HG02943 (cell line): ENCODE results near the gene MIGA2.

ENCODE experiments used
- ATAC-seq: cut with Tn5 transposase; IDR thresholded peaks from one replicate; pipeline ENCODE4 v1.9.1; 2021; ENCODE audit warnings: mild to moderate bottlenecking, low read depth, moderate library complexity; ENCODE audit not compliant: unreplicated experiment

Gene MIGA2

DNA sequence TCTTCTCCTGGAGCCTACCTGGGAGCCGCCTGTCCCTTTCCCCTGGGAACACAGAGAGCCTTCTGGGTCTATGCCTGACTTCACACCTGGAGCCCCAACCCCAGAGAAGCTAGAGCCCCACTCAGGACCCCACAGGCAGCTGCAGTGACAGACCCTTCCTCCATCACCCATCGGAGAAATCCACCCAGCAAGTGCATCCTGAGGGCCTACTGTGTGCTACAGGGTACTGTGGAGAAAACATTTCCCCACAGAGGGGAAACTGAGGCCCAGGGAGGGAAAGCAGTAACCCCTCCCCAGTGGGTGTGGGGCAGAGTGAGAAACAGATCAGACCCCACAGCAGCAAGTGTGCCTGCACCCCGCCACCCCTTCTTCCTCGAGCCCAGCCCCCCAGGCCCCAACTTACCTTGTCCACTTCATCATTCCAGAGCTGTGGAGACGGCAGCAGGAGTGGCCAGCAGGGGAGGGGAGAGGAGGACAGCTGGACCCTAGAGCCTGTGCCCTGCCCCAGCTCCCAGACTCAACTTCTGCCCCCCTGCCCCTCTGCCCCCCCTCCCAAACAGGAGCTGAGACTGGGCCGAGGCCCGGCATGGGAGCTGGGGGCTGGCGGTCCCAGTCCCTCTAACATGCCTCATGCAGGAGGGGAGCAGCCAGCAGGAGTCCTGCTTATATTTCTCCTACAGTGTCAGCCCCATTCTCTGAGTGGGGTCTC, 26.0 kb upstream of the MIGA2 start:
- no peak for ATAC-seq

DNA sequence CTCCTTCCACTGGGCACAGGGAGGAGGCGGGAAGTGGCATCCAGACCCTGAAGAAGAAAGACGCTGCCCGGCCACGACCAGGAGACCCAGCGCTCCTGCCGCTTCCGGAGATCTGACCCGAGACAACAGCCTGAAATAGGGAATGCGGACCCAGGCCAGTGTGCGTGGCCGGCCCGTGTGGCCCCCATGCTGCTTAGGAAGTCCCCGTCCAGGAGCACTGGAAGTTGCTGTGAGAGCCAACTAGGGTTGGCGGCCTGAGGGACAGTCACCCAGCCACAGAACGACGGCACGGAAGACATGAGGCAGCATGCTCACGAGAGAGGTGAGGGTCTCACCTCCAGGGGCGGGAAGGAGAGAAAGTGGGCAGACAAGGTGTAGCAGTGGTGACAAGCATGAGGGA, 25.3 kb upstream of the MIGA2 start:
- no peak for ATAC-seq

DNA sequence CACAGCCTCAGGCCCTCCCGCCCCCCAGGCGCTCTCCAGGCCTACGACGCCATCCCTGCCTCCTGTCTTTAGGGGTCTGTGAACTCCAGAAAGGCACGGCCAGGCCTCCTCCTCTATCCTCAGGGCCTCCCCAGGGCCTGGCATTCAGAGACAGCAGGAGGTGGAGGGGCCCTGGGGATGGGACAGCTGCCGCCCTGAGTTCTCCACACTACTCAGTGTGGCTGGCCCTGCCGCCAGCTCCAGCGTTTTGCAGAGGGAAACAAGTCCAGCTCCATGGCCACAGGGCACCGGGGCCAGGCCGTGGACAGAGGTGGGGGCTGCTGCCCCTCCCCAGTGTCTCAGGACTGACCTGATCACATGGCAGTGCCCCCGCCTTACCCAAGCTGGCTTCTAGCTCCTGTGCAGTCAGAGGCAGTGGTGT, 24.7 kb upstream of the MIGA2 start:
- ATAC-seq, result no peak

DNA sequence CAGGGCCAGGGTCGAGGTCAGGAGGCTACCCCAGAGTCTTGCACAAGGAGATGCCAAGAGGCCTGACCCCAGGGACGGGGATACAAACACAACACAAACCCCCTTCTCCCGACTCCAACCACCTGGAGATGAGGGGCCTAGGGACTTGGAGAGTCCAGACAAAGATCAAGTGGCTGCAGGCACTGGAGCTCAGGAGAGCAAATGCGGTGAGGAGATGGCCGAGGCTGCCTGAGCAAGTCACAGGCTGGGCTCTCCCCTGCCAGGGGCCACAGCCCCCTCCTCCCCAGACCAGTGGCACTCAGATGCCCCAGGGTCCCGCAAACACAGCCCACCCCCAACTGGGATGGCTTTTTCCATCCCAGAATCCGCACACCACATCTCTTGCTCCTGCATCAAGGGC, 24.1 kb upstream of the MIGA2 start:
- ATAC-seq, result no peak

DNA sequence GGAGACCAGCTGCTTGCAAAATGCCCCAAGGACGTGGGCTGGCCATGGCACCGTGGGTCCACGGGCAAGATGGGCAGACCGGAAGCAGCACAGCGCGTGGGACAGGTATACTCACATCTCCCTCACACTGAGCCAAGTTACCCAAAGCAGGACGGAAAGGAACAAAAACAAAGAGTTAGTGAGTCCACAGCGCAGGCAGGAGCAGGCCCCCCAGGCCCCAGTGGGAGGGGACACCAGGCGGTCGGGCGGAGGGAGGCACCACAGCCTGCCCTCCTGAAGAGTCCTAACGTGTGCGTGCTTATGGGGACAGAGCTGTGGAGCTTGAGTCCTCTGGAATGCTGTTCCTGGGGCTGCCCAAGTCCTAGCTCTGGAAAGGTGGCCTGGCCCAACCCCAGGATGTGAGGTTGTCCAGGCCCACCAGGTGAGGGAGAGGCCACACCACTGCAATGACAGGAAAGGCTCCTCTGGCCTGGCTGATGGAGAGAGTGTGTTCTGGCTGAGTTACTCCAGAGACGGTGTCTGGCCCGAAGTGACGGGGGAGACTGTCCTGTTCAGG, 23.5 kb upstream of the MIGA2 start:
- no peak for ATAC-seq

DNA sequence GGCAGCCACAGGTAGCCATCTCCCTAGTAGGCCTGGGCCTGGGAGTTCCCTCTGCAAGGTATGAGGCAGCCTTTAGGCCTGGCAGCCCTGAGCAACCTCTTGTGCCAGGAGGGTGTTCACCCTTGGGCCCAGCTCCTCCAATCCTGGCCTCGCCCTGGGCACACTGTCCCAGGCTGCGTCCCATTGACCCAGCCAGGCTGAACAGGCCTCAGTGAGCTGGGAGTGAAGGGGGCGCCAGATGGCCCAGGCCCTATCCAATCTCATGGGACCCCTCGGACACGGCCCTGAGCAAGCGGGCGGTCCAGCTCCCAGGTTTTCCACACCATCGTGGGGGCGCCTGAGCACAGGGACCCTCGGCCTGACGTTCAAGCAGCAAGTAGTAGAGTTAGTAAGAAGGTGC, 22.8 kb upstream of the MIGA2 start:
- no peak for ATAC-seq

DNA sequence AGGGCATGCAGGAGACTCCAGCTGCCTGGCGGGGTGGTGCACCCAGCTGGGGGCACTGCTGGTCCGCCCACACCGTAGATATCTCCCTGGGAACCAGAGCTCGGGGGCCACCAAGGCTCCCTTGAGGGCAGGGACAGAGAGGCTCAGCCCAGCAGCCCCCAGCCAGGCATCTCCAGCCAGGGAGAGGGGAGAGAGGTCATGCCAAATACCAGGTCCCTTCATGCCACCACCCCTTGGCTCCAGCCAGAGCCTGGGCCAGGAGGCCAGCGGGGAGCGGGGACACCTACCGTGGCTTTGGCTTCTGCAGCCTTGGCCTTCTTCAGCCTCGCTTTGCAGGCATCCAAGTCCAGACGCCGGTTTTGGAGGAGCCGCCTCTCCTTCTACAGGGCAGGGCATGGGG, 22.3 kb upstream of the MIGA2 start:
- ATAC-seq, result no peak

DNA sequence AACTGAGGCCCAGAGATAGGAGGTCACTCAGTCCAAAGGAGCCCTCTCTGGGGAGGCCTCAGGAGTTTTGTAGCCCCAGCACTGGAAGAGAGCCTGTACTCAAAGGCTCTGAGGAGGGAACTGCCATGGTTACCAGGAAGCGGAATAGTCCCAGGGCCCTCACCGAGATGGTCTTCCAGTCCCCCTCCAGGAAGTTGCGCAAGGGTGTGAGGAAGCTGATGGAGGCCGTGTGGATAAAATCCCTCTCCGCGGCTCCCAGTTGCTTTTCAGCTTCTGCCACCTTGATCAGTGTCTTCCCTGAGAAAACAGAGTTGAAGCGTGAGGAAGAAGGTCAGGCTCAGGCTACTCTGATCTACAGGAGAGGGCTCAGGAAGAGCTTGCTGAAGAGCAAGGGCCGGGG, 21.8 kb upstream of the MIGA2 start:
- ATAC-seq, result no peak

DNA sequence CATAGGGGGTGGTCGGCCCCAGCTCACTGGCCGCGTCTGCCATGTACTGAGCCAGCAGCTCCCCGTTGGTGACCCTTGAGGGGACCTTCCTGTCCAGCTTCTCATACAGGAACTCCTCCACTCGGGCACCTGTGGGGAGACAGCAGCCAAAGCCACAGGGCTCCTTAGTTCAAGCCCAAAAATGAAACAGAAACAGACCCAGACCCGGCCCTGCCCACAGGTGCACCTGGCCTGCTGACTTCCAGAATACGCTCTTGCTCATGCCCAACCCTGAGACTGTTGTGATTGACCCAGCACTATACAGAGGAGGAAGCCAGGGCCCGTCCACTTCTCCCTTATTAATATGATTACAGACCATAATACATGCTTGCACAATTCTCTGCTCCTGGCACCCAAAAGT, 15.3 kb upstream of the MIGA2 start:
- peak; percentile 78 for ATAC-seq

DNA sequence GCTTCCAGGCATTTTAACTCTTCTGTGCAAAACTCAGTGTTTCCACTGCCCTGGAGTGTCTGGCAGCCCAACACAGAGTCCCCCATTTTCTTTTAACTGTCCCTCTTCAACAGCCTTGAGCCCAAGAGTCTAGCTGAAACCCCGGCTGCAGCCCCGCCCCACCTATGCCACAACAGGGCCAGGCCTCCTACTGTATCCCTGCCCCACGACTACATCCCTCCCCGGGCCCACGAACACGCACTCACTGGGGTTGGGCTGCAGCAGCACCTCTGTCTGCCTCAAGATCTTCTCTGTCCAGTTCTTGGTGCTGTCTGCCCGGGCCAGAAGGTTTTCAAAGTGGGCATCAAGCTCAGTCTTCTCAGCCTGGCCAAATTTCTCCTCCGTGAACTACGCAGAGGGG, 14.4 kb upstream of the MIGA2 start:
- no peak for ATAC-seq

DNA sequence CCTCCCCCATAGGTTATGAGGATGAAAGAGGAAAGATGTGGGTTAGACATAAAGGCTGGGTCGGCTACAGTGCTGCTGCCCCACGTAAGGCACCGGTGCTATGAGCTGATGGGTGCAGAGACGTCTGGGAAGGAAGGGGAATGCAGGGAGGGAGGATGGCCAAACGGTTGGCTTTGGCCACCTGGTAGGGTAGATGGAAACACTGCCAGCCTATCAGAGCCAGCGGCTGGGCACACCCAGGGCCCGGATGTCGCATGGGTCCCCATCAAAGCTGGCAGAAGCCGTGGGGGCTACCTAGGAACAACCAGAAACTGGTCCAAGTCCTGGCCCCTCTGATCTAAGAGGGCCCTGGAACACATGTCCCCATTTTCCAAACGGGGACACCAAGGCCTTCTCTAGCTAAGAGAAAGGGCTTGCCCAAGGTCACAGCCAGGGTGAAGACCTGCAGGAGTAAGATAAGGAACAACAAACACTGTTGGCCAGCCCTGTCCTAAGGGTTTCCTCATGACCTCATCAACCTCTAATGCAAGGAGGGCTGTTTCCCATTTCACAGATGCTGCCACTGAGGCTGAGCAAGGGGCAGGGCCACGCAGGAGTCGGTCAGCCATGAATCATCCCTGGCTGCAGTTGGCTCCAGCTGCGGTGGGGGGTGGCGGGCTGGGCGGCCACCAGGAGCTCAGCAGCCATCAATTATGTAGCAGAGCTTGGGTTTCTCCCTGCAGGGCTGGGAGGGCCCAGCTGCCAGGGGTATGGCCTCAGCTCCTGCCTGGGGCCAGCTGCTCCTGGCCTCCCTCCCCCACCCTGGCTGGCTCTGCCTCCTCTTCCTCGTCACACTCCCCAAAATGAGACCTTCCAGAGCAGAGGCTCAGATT, 13.2 kb upstream of the MIGA2 start:
- no peak for ATAC-seq

DNA sequence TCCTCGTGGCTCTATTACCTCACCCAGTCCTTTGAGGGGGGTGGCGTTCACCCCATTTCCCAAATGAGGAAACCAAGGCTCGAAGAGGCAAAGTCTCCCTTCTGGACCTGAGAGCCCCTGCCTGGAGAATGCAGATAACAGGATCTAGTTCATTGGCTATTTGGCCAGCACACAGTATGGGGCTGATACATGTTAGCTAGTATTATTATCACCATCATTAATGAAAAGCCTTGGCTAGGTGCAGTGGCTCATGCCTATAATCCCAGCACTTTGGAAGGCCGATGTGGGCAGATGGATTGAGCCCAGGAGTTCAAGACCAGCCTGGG, 12.6 kb upstream of the MIGA2 start:
- ATAC-seq, result no peak

DNA sequence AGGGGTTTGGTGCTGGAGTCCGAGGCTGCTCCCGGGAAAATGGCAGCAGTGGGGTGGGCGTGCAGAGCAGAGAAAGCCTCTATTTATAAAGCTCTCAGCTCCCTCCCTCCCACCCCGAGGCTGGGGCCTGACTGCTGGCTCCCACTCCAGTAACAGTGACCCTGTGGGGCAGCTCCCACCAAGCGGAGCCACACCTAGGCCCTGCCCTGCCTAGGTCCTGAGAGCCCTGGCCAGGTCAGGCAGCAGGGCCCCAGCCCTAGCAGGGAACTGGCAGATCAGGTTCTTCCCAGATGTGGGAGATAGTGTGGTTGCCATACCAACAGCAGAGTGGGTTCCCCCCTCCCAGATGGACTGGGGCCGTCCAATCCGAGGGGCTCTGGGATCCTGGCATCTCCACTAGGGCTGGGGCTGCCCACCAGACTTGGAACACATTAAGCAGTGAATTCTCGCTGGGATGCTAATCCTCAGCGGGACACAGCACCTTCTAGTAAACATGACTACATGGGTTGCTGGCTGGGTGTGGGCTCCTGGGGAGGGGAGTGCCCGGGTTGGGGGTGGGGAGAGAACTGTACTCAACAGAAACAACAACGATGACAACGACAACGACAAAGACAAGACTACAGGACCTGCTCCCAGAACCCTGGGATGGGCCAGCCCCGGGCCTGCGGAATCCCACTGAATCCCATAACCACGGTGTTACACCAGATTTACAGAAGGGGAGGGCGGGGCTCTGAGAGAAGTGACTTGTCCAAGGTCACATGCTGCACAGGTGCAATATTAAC, 9.8 kb upstream of the MIGA2 start:
- no peak for ATAC-seq

DNA sequence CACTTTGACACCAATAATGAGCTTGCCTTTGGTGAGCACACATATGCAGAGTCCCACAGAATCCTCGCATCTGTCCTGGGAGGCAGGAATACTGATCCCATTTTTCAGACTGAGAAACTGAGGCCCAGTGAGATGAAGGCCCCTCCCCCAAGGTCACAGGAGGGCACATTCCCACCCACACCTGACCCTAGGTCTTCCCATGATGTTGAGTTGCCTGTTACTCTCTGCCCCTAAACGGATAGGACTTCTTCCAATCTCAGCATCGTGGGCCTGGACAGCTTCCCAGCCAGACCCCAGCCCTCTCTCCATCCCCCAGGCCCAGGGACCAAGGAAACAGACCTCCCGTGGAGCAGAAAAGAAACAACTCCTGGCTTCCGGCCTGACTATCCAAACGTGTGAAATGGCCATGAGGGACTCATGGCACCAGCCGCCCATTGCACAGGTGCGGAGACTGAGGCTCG, 9.2 kb upstream of the MIGA2 start:
- ATAC-seq, result no peak

DNA sequence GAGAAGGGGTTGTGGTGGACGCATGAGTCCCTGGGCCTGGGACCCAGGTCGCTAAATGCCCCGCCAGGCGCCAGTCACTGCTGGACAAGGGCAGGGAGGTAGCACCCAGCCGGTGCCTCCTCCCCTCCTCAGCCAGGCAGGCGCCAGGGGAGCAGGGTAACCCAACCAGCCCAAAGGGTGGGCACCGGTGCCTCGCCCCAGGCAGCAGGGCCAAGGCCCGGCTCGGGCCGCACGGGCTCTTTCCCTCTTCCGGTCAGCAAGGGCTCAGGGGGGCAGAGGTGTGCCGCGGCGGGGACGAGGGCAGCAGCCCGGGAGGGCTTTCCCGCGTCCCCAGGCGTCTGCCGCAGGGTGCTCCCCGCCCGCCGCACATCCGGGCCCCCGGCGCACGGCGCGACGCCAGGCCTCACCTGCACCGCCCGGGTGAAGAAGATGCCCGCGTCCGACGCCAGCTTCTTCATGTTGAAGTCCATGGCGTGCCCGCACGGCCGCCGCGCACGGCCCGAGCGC, 8.7 kb upstream of the MIGA2 start:
- ATAC-seq, result peak; percentile 40

DNA sequence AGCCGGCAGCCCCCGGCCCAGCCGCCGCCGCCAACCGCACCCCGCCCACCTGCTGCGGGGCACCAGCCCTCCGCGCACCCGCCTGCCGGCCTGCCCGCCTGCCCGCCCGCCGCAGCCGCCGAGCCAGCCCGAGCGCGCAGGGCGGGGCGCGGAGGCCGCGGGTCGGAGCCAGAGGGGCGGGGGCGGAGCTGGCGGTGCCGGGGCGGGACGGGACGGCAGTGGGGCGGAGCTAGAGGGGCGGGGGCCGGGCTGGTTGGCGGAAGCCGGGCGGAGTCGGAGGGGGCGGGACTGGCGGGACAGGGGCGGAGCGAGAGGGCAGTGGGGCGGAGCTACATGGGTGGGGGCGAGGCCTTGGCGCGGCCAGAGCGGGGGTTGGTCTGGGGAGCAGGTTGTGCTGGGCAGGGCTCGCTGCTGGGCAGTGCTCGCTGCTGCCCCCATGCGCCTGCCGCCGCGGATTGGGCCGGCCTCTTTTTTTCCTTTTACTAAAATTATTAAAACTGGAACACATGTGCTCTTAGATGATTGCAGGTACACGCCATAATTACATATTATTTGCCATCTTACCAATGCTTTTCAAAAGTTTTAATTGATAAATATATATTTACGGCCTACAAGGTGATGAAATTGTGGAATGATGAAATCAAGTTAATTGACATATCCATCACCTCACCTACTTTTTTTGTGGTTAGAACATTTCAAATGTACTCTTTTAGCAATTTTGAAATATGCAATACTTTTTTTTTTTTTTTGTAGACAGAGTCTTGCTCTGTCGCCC, 8.0 kb upstream of the MIGA2 start, which contains the start of gene SH3GLB2:
TSS of gene SH3GLB2 (minus strand) at position 140 of the 775 bp plus-strand sequence. CDS start 177 bp downstream, outside the sequence.
- ATAC-seq, result peak; percentile 69

DNA sequence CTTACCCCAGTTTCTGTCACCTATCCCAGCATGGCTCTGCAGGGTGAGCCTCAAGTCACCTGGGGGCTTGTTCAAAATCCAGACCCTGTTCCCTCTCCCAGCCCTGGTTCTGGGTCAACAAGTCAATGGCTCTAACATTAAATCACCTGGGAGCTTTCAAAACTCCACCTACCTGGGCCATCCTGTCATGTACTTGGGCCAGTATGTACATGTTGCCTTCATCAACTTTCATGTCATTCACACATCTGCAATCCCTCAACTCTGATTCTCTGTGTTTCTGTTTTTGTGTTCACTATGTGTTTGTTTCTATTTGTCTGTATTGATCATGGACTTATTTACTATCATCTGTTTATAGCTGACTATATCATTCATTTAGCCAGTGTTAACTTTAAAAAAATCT, 6.2 kb upstream of the MIGA2 start:
- no peak for ATAC-seq

DNA sequence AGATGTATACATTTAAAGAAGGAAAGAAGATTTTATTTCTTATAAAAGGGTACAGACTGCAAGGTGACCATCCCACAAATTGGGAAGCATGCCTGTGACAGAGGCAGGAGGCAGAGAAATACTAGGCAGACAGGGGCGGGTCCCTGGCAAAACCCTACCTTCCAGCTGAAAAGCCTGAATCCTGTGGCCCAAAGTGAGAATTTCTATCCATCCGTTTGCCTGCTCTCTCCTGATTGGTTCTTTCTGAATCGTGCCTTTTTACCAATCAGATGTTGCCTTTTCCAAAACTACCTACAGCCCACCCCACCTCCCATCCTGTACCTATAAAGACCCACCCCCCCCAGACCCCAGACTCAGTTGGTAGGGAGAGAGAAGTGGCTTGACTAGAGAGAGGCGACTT, 4.9 kb upstream of the MIGA2 start:
- no peak for ATAC-seq

DNA sequence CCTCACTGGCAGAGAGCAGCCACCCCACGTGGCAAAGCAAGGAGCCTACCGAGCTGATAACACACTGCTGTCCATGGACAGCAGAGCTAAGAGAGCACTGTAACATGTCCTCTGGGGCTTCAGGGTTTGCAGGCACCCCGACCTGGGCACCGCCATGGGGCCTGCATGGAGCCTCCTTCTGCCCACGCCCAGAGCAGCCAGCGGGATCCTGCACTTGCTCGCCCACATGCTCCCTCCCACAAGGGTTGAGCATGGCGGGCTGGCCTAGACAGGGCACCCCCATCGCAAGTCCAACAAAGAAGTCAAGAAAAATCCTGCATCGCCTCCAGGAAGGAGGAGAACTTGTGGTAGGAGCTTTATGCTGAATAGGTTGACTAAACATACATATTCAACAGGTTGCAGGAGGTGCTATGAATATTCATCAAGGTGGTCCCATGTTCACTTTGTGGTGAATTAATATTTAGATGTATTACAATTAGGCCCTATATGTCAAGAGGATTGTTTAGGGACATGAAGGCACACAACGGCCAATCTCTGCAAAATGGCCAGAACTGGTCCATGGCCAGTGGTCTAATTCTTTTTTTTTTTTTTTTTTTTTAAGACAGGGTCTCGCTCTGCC, 3.8 kb upstream of the MIGA2 start:
- no peak for ATAC-seq
